ENCODE data around the gene CLDN15.
"Not testable (repeated sequence)": the region's sequence is repeated elsewhere in the genome, so short reads cannot be mapped to it uniquely, and the experiment has no call there.

Gene CLDN15

GRCh38 chr7:101218236-101219125 lies 19.1 kb downstream of the CLDN15 start:
- DNase-seq = no peak

GRCh38 chr7:101217388-101218235 lies 20.0 kb downstream of the CLDN15 start, which contains the start of the genes PLOD3 and ZNHIT1:
Gene PLOD3, minus strand, starts transcription at chr7:101217581. Its CDS starts 307 bp downstream, at chr7:101217274.
Gene ZNHIT1, plus strand, starts transcription at chr7:101218165. Its CDS starts 31 bp downstream, at chr7:101218196.
- peak; percentile 97 for DNase-seq

- no peak for DNase-seq
These were observed 20.7 kb downstream of the CLDN15 start for GRCh38 chr7:101216860-101217387.

DNA sequence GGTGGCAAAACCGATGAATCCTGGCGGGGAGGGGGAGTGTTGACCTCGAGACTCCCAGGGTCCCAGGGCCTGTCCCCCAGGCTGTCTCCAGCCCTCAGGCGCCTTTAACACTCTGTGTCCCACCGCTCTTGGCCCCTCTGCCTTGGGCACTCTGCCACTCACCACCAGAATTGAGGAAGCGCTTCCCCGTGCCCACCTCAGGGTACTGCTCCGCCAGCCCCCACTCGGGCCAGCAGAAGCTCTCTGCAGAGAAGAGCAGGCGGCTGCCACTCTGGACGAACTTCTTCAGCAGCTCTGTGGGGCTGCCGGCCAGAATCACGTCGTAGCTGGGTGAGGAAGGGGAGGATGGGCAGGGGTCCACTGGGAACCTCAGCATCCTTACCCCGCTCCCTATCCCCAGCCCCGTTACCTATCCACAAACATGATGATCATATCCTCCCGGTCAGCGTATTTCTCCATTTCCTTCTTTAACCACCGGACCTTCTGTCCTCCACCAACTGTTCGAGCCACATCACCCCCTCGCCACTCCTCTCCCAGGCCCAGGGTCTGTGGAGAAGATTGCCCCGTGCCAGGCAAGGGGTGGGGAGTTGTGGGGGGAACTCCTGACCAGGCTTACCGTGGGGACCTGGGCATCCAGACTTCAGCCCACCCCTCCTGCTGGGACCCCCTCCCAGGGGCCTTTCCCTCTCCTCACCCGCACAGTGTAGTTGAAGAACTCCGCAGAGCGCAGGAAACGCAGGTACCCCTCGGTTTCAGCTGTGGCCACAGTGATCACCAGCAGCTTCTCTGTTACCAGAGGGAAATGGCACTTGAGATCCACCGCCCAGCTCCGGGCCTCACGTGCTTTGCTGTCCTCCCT lies 21.4 kb downstream of the CLDN15 start:
- no peak for DNase-seq

DNA sequence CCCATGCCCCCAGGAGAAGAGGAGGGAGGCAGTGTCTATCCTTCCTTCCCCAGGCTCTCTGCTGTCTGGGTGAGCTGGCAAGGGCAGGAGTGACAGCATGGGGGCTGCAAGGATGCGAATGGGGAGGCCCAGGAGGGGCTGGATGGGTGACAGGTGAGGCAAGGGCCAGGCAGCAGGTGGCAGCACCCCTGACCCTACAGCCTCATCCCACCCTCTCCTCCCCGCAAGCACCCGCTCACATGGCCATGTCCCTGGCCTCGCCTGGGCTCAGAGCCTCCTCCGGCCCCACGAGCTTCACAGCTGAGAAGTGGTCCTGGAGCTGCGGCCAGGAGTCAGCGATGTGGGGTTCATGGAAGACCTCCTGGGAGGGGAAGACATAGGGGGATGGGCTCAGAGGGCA lies 25.6 kb downstream of the CLDN15 start:
- DNase-seq = no peak

- DNase-seq = no peak
These were observed 26.1 kb downstream of the CLDN15 start for GRCh38 chr7:101211501-101211900.

DNA sequence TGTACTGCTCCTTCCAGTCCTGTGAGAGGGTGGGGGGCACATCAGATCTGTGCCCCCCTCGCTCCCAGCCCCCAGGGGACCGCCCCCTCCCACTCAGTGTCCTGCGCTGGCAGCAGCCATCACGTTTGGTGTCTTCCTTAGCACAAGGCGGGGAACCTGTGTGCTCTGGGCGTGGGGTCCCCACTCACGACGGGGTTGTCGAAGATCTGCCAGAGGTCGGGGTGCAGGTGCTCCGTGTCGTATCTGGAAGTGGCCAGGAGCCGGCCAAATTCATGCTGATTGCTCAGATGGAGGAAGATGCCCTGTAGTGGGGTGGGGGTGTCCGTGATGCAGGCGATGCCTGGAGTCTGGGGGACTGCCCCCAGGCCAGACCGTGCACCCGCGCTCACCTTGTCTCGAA lies 27.5 kb downstream of the CLDN15 start:
- no peak for DNase-seq

GRCh38 chr7:101208794-101209193 lies 28.8 kb downstream of the CLDN15 start:
- no peak for DNase-seq

- DNase-seq = no peak
These were observed 30.1 kb downstream of the CLDN15 start for GRCh38 chr7:101207459-101207858.

DNA sequence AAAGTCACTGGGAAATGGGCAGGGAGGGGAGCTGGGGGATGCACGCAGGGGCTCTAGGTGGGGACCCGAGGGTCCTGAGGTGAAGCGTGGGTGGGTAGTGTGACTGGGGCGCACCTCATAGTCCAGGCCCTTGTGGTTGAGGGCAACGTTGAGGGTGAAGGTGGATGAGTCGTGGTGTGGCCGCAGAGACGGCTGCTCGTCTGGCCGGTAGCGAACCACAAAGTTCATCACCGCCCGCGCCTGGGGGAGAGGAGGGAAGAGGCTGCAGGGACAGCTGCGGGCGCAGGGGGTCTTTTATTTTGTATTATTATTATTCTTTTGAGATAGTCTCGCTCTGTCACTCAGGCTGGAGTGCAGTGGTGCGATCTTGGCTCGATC lies 30.9 kb downstream of the CLDN15 start:
- no peak for DNase-seq

GRCh38 chr7:101205901-101206664 lies 31.5 kb downstream of the CLDN15 start:
- DNase-seq = no peak

- not testable (repeated sequence) for DNase-seq
These were observed 33.6 kb downstream of the CLDN15 start for GRCh38 chr7:101203740-101204738.

GRCh38 chr7:101202603-101202918 lies 35.0 kb downstream of the CLDN15 start:
- no peak for DNase-seq

GRCh38 chr7:101201695-101202602 lies 35.7 kb downstream of the CLDN15 start:
- DNase-seq = no peak

DNA sequence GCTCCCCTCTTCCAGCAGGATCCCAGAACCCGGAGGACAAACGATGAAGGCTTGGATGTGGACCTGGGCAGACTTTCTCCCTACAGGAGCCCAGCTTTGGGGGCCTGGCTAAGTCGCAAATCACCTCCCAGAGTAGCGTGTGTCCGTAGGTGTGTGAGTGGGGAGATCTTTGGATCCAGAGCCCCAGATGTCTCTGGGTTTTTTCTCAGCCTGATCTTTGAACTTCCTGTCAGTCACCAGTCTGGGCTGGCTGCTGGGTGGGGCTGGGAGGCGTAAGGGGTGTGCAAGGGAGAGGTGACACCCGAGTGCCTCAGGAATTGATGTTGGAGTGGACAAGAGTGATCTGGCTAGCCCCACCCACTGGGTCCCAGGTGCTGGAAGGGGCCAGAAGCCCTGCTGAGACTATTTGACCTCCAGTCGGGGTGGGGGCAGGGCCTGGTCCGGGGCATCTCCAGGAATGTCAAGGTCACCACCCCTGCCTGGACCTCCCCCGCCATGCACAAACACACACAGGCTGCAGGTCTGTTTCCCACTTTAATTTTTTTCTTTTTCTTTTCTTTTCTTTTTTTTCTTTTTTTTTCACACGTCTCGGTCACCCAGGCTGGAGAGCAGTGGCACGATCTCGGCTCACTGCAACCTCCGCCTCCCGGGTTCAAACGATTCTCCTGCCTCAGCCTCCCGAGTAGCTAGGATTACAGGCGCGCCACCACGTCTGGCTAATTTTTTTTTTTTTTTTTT lies 36.6 kb downstream of the CLDN15 start, which contains the start of gene MOGAT3:
MOGAT3 (minus strand) TSS at position 175 of the 738 bp plus-strand sequence. CDS start 182 bp downstream, outside the sequence.
- DNase-seq = no peak

DNA sequence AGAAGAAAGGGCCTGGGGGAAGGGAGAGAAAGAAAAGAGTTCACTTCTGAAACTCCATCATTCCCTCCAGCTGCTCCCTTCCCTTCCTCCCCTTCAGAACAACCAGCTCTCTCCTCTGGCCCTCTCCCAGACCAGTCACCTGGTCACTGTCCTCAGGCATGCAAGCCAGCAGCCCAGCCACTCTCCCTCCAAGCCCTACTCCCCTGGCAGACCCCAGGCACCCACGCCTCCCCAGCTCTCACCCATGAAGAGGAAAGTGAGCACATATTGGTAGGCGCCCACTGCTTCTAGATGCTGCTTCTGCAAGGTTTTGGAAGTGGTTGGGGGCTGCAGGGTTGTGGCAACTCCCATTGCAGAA lies 37.1 kb downstream of the CLDN15 start:
- no peak for DNase-seq

DNA sequence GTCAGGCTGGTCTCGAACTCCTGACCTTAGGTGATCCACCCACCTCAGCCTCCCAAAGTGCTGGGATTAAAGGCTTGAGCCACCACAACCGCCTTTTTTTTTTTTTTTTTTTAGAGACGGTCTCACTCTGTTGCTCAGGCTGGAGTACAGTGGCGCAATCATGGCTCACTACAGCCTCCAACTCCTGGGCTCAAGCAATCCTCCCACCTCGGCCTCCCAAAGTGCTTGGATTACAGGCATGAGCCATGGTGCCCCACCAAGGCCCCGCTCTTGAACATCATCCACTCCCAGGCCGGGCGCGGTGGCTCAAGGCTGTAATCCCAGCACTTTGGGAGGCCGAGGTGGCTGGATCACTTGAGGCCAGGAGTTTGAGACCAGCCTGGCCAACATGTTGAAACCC lies 38.1 kb downstream of the CLDN15 start:
- not testable (repeated sequence) for DNase-seq

DNA sequence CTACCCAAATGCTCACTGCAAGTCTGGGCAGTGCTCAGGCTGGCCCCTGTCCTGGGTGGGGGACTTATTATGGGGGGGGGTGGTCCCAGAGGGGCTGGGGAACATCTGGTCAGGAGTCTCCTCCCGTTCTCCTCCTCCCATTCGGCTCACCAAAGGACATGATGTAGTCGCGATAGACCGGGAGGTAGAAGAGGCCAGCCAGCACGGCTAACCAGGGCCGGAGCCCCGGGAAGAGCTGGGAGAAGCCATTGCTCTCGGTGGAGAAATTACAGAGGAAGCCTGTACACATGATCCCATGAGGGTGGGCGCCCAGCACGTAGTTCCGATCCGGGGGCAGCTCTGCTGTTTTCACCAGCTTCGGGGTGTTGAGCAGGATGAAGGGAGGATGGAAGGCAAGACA lies 39.1 kb downstream of the CLDN15 start:
- no peak for DNase-seq

DNA sequence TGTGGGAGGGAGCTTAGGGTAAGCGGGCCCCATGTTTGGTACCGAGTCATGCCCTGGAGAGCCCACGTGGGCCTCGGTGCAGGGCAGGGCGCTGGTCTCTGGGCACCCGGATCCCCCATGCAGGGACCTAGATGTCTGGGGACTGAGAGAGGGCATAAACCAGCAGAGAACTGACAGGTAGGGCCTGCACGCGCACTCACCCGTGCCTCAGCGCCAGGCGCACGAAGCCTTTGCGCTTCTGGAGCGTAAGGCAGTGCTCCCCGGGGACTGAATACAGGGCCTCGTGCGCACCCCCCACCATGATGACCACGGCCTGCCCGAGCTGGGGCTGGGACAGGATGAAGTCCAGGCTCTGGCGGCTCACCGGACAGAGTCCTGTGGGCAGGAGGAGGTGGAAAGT lies 39.6 kb downstream of the CLDN15 start:
- no peak for DNase-seq

Data from NCI-H2171 (cell line).